GM10248 (cell line): ENCODE results near the gene SLC25A5.
"Not testable (repeated sequence)": the region's sequence is repeated elsewhere in the genome, so short reads cannot be mapped to it uniquely, and the experiment has no call there.

Experiments
- CTCF ChIA-PET: fragments of 300-600 bp; sonication (Branson Sonifier 250); formaldehyde crosslinking; extraction: SDS; loops from one replicate; lab custom pipeline; 2021; ENCODE audit warnings: antibody characterized with exemption; lab: Yijun Ruan, JAX
- POLR2A ChIA-PET: fragments of 350-650 bp; sonication (Branson Sonifier 250); formaldehyde crosslinking; extraction: SDS; loops from one replicate; lab custom pipeline; 2020; ENCODE audit warnings: antibody characterized with exemption; lab: Yijun Ruan, JAX
- DNase-seq: peaks from one replicate; pipeline ENCODE4 v3.0.0; 2012; ENCODE audit errors: extremely low spot score
- CTCF ChIP-seq: IDR thresholded peaks from 2 replicates; pipeline ENCODE4 v1.5.1; 2012; ENCODE audit warnings: mild to moderate bottlenecking, low read depth; ENCODE audit errors: extremely low read depth, missing control alignments, control extremely low read depth

The SLC25A5 gene

GRCh38 chrX:119502727-119503483 is 34.7 kb downstream of the SLC25A5 start:
- ChIA-PET POLR2A (no interaction called here), CTCF (interaction anchor here (1.7 kb wide), 1 partner anchor 13 kb away, joined by 6 read pairs; no protein-coding TSS in a partner anchor)
- no peak for DNase-seq
- no peak for TF ChIP-seq CTCF

- DNase-seq = no peak
- ChIA-PET POLR2A (interaction anchor here (0.7 kb wide), 1 partner anchor 101 kb away, joined by 6 read pairs; no protein-coding TSS in a partner anchor), CTCF (interaction anchor here (1.7 kb wide), 1 partner anchor 13 kb away, joined by 6 read pairs; no protein-coding TSS in a partner anchor)
- TF ChIP-seq CTCF = no peak
These were observed 35.2 kb downstream of the SLC25A5 start for GRCh38 chrX:119503484-119503861.

DNA sequence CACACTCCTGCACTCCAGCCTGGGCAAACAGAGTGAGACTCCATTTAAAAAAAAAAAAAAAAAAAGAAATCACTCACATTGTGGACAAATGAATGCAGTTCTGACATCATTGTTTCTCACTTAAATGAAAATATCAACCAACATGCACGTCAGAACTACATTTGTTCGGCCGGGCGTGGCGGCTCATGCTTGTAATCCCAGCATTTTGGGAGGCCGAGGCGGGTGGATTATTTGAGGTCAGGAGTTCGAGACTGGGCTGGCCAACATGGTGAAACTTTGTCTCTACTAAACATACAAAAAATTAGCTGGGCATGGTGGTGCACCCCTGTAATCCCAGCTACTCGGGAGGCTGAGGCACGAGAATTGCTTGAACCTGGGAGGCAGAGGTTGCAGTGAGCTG is 36.9 kb downstream of the SLC25A5 start:
- DNase-seq, POLR2A ChIA-PET: not testable (repeated sequence)
- CTCF ChIA-PET = interaction anchor here (1.3 kb wide), 1 partner anchor 11 kb away, joined by 4 read pairs; no protein-coding TSS in a partner anchor

DNA sequence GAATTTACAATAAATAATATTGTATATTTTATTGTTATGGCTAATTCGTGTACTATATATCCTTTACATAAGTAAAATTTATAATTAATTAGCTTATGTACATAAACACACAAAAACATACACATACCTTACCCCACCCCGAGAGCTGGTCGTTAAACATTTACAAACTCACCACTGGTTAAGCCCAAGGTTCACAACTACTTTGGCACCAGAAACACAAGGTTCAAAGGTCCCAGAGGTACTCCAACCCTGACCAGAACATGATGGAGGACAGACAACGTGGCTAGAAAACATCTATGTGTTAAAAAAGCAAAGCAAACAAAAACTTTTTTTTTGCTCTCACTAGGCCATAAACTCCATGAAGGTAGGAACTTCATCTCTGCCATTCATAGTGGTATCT is 37.7 kb downstream of the SLC25A5 start:
- no peak for DNase-seq
- POLR2A ChIA-PET = no interaction called here
- no peak for TF ChIP-seq CTCF
- CTCF ChIA-PET = interaction anchor here (1.3 kb wide), 1 partner anchor 10 kb away, joined by 4 read pairs; no protein-coding TSS in a partner anchor

DNA sequence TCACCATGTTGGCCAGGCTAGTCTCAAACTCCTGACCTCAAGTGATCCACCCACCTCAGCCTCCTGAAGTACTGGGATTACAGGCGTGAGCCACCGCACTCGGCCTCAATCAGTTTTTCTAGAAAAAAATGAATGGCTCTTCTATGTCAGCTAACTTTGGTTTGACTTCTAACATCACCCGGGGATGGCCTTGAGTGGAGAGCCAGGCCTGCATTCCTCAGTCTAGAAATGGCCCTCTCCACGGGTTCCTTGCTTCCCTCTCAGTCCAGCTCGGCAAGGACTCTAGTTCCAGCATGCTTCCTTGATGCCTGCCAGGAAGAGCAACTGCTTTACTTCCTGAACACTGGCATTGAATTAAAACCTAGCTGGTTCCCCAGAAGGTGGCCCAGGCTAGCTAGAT is 39.0 kb downstream of the SLC25A5 start:
- no peak for TF ChIP-seq CTCF
- ChIA-PET CTCF (interaction anchor here (0.7 to 1.5 kb wide), 2 partner anchors 24 to 38 kb away, joined by 3 to 4 read pairs; no protein-coding TSS in a partner anchor), POLR2A (no interaction called here)
- no peak for DNase-seq

DNA sequence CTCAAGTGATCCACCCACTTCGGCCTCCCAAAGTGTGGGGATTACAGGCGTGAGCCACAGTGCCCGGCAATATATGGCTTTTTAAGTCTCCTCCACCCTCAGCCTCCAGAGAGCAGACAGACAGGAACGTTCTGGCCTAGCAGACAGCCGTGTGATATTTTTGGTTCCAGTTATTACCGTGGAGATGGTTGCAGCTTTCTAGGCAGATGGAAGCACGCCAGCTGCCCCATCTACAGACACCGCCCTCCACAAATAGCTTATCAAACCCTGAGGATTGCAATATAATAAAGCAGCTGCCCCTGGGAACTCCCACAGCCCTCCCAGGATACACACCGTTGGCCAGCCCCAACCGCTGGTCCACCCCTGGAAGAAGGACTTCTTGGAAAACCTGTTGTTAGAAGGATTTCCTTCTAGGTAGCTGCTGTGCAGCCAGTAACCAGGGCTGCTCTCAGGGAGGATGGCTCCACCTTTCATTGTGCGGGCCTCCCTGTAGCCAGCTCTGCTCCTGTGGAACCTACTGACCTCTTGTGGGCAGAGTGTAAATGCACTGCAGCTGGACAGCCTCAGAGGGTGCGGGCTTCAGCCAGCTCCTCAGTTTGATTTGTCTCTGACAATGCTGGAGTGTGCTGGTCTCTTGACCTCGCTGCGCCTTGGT is 44.0 kb downstream of the SLC25A5 start:
- peak; percentile 56 for TF ChIP-seq CTCF
- POLR2A ChIA-PET = interaction anchor here (0.5 kb wide), 1 partner anchor 83 kb away, joined by 4 read pairs; no protein-coding TSS in a partner anchor
- CTCF ChIA-PET = interaction anchor here (0.6 to 2.3 kb wide), 11 partner anchors 10 to 263 kb away, joined by 3 to 12 read pairs (median 4); partner anchors contain the start of gene SLC25A5
- peak; percentile 65 for DNase-seq
